Activated naive CD8-positive, alpha-beta T cell treated with anti-CD3 and anti-CD28 coated beads, Interleukin-2, amount 10 ng/mL, durations not matched to agents 7 days and 5 days (primary cell): ENCODE results near the gene MAD1L1. TPM values are rescaled to one million over a fixed set of nuclear protein-coding genes. Genes with fewer than 3 reads are reported as not detected.
"Not testable (repeated sequence)": the region's sequence is repeated elsewhere in the genome, so short reads cannot be mapped to it uniquely, and the experiment has no call there.

Source experiments
- ATAC-seq: fragments of 150-1000 bp; cut with Tn5 transposase; one replicate; pipeline ENCODE4 v1.10.0; 2021; ENCODE audit warnings: low read depth, moderate library complexity
- POLR2A ChIA-PET: fragments of 350-600 bp; sonication (Branson Sonifier 250); formaldehyde crosslinking; loops from one replicate; lab custom pipeline; 2021; ENCODE audit warnings: antibody characterized with exemption; lab: Charles Lee
- DNase-seq: peaks from one replicate; pipeline ENCODE4 v3.0.0; 2021
- H3K27ac Mint-ChIP-seq: one replicate; pipeline ENCODE4 v1.8.0; 2022; ENCODE audit warnings: mild to moderate bottlenecking, mixed read lengths
- H3K27me3 Mint-ChIP-seq: one replicate; pipeline ENCODE4 v1.8.0; 2022; ENCODE audit warnings: mild to moderate bottlenecking, moderate library complexity, mixed read lengths
- H3K36me3 Mint-ChIP-seq: one replicate; pipeline ENCODE4 v1.8.0; 2021; ENCODE audit warnings: mild to moderate bottlenecking, mixed read lengths
- H3K4me1 Mint-ChIP-seq: one replicate; pipeline ENCODE4 v1.8.0; 2021; ENCODE audit warnings: mixed read lengths
- H3K4me3 Mint-ChIP-seq: one replicate; pipeline ENCODE4 v1.8.0; 2022; ENCODE audit warnings: mild to moderate bottlenecking, moderate library complexity, mixed read lengths
- H3K9me3 Mint-ChIP-seq: one replicate; pipeline ENCODE4 v1.8.0; 2021; ENCODE audit warnings: mixed read lengths
- total RNA-seq, 2 experiments: library from RNA; stranded (reverse); gene quantifications; one replicate each; pipeline ENCODE4 v1.2.3, GENCODE V29; 2021

MAD1L1 gene
- total RNA-seq, 2 experiments from 2014 or later: 72.7 to 82.6 TPM

GRCh38 chr7:2037301-2037807 lies 195.4 kb downstream of the MAD1L1 start:
- Mint-ChIP-seq H3K36me3 (peaks cover 6% of the 10 kb centered on the region), H3K4me1 (peaks cover 48% of the 10 kb centered on the region), H3K4me3 (peak overlapping the region; percentile 82), H3K27ac (peak overlapping the region; percentile 86), H3K9me3 (peaks cover 2% of the 10 kb centered on the region), H3K27me3 (no peaks in the 10 kb centered on the region)
- peak; percentile 80 for ATAC-seq
- DNase-seq: peak; percentile 61
- POLR2A ChIA-PET: interaction anchor here (0.6 to 1.7 kb wide), 9 partner anchors 10 to 97 kb away, joined by 3 to 14 read pairs (median 4); no protein-coding TSS in a partner anchor

- Mint-ChIP-seq H3K4me3 (peak overlapping the region; percentile 82), H3K4me1 (peaks cover 45% of the 10 kb centered on the region), H3K36me3 (peaks cover 2% of the 10 kb centered on the region), H3K27ac (peak overlapping the region; percentile 86), H3K27me3 (no peaks in the 10 kb centered on the region), H3K9me3 (no peaks in the 10 kb centered on the region)
- peak; percentile 32 for DNase-seq
- no peak for ATAC-seq
- POLR2A ChIA-PET: interaction anchor here (0.8 kb wide), 1 partner anchor 97 kb away, joined by 3 read pairs; no protein-coding TSS in a partner anchor
These were observed 196.0 kb downstream of the MAD1L1 start for GRCh38 chr7:2036786-2037185.

- H3K4me3 Mint-ChIP-seq, H3K27ac Mint-ChIP-seq, ATAC-seq, H3K9me3 Mint-ChIP-seq, H3K36me3 Mint-ChIP-seq, H3K27me3 Mint-ChIP-seq: not testable (repeated sequence)
- POLR2A ChIA-PET: interaction anchor here (0.8 kb wide), 1 partner anchor 97 kb away, joined by 3 read pairs; no protein-coding TSS in a partner anchor
- peaks cover 47% of the 10 kb centered on the region for H3K4me1 Mint-ChIP-seq
- peak; percentile 23 for DNase-seq
These were observed 196.5 kb downstream of the MAD1L1 start for GRCh38 chr7:2036201-2036600.

GRCh38 chr7:2034291-2035201 lies 198.2 kb downstream of the MAD1L1 start:
- H3K36me3 Mint-ChIP-seq: peaks cover 8% of the 10 kb centered on the region
- POLR2A ChIA-PET: no interaction called here
- H3K27me3 Mint-ChIP-seq: no peaks in the 10 kb centered on the region
- H3K4me1 Mint-ChIP-seq: peaks cover 38% of the 10 kb centered on the region
- H3K9me3 Mint-ChIP-seq: peaks cover 2% of the 10 kb centered on the region
- DNase-seq: peak; percentile 25
- no peak overlapping the region for H3K4me3 Mint-ChIP-seq
- no peak overlapping the region for H3K27ac Mint-ChIP-seq
- ATAC-seq: no peak

GRCh38 chr7:2033586-2034135 lies 199.1 kb downstream of the MAD1L1 start:
- peaks cover 15% of the 10 kb centered on the region for H3K36me3 Mint-ChIP-seq
- peaks cover 31% of the 10 kb centered on the region for H3K4me1 Mint-ChIP-seq
- no peak overlapping the region for H3K27ac Mint-ChIP-seq
- peaks cover 6% of the 10 kb centered on the region for H3K9me3 Mint-ChIP-seq
- ATAC-seq: no peak
- peak; percentile 8 for DNase-seq
- POLR2A ChIA-PET: no interaction called here
- H3K4me3 Mint-ChIP-seq: no peak overlapping the region
- no peaks in the 10 kb centered on the region for H3K27me3 Mint-ChIP-seq

- POLR2A ChIA-PET: no interaction called here
- no peaks in the 10 kb centered on the region for H3K27me3 Mint-ChIP-seq
- ATAC-seq: no peak
- peaks cover 10% of the 10 kb centered on the region for H3K9me3 Mint-ChIP-seq
- H3K27ac Mint-ChIP-seq: no peak overlapping the region
- peaks cover 25% of the 10 kb centered on the region for H3K4me1 Mint-ChIP-seq
- peak; percentile 23 for DNase-seq
- no peak overlapping the region for H3K4me3 Mint-ChIP-seq
- peaks cover 21% of the 10 kb centered on the region for H3K36me3 Mint-ChIP-seq
These were observed 199.8 kb downstream of the MAD1L1 start for GRCh38 chr7:2032876-2033407.

GRCh38 chr7:2032030-2032875 lies 200.5 kb downstream of the MAD1L1 start:
- H3K4me3 Mint-ChIP-seq: no peak overlapping the region
- no peak overlapping the region for H3K27ac Mint-ChIP-seq
- H3K9me3 Mint-ChIP-seq: peaks cover 13% of the 10 kb centered on the region
- peak; percentile 27 for DNase-seq
- no peaks in the 10 kb centered on the region for H3K27me3 Mint-ChIP-seq
- H3K36me3 Mint-ChIP-seq: peaks cover 22% of the 10 kb centered on the region
- POLR2A ChIA-PET: no interaction called here
- peaks cover 19% of the 10 kb centered on the region for H3K4me1 Mint-ChIP-seq
- no peak for ATAC-seq

GRCh38 chr7:2031451-2031845 lies 201.3 kb downstream of the MAD1L1 start:
- Mint-ChIP-seq H3K27ac (no peak overlapping the region), H3K36me3 (peaks cover 24% of the 10 kb centered on the region), H3K4me3 (peak overlapping the region; percentile 22), H3K27me3 (no peaks in the 10 kb centered on the region), H3K9me3 (peaks cover 19% of the 10 kb centered on the region), H3K4me1 (peaks cover 14% of the 10 kb centered on the region)
- POLR2A ChIA-PET: no interaction called here
- peak; percentile 15 for ATAC-seq
- peak; percentile 22 for DNase-seq

- POLR2A ChIA-PET: interaction anchor here (0.7 kb wide), 1 partner anchor 44 kb away, joined by 3 read pairs; no protein-coding TSS in a partner anchor
- ATAC-seq (peak; percentile 89), DNase-seq (peak; percentile 44)
- peak overlapping the region; percentile 22 for H3K4me3 Mint-ChIP-seq
- H3K27me3 Mint-ChIP-seq: no peaks in the 10 kb centered on the region
- H3K27ac Mint-ChIP-seq: peak overlapping the region; percentile 23
- H3K4me1 Mint-ChIP-seq: peaks cover 14% of the 10 kb centered on the region
- peaks cover 21% of the 10 kb centered on the region for H3K9me3 Mint-ChIP-seq
- H3K36me3 Mint-ChIP-seq: peaks cover 30% of the 10 kb centered on the region
These were observed 202.0 kb downstream of the MAD1L1 start for GRCh38 chr7:2030475-2031450.

GRCh38 chr7:2029936-2030335 lies 202.8 kb downstream of the MAD1L1 start:
- DNase-seq: peak; percentile 14

GRCh38 chr7:2029211-2029905 lies 203.4 kb downstream of the MAD1L1 start:
- no peak for ATAC-seq
- Mint-ChIP-seq H3K27ac (no peak overlapping the region), H3K36me3 (peaks cover 36% of the 10 kb centered on the region), H3K4me1 (peaks cover 12% of the 10 kb centered on the region), H3K4me3 (no peak overlapping the region), H3K9me3 (peaks cover 27% of the 10 kb centered on the region), H3K27me3 (peaks cover 1% of the 10 kb centered on the region)
- DNase-seq: peak; percentile 14
- POLR2A ChIA-PET: no interaction called here

More at GRCh38 chr7:2029936-2030335, 202.8 kb downstream of the MAD1L1 start:
- H3K36me3 Mint-ChIP-seq: peaks cover 31% of the 10 kb centered on the region
- H3K9me3 Mint-ChIP-seq: peaks cover 22% of the 10 kb centered on the region
- peaks cover 14% of the 10 kb centered on the region for H3K4me1 Mint-ChIP-seq
- no peak overlapping the region for H3K4me3 Mint-ChIP-seq
- POLR2A ChIA-PET: no interaction called here
- no peak overlapping the region for H3K27ac Mint-ChIP-seq
- no peak for ATAC-seq
- H3K27me3 Mint-ChIP-seq: no peaks in the 10 kb centered on the region
